Stimulated activated CD4-positive, alpha-beta T cell treated with anti-CD3 and anti-CD28 coated beads, Interleukin-4, amount 100 ng/mL, for 24 hours (primary cell): ENCODE measurements around the gene CWC25.
A peak's percentile ranks its signal among the peaks of the same experiment; 100 is the strongest.
"Not testable (repeated sequence)": the region's sequence is repeated elsewhere in the genome, so short reads cannot be mapped to it uniquely, and the experiment has no call there.

Experiments
- DNase-seq: peaks from one replicate; pipeline ENCODE4 v3.0.0-alpha.2; 2020

CWC25 gene

DNA sequence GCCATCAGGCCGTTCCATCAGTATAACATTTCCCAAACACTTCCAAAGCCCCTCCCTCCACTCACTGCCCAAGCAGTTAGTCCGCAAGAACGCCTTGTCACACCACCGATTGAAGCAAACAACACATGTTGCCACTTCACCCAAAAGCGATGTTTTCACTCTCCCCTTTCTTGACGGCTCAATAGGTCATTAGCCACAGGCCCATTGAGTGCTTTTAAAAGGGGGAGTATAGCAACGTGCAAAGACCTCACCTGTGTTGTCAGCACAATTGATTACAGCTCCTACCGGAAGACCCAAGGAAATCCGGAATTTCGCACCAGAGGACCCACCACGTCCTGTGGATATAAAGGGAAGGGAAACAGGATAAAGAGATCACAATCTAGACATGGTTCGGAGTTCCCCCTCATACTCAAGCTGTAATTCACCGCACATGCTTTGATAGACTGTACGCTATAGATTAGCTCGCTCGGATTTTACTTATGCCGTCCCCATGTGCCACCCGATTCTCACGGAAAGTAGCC lies 27.7 kb upstream of the CWC25 start:
- DNase-seq: no peak

- no peak for DNase-seq
Measured at GRCh38 chr17:38851434-38851833, 26.3 kb upstream of the CWC25 start.

DNA sequence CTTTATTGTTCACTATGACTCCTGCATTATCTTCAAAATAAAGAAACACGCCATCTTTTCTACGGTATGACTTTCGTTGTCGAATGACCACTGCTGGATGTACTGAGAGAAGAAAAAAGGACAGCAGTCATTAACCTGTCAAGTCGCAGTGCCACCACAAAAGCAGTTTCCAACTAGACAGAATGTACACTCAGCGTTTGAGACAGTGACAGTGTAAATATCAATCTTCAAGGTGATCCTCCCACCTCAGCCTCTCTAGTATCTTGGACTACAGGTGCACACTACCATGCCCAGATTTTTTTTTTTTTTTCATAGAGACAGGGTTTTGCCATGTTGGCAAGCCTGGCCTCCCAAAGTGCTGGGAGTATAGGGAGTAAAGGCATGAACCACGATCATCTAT lies 25.3 kb upstream of the CWC25 start:
- no peak for DNase-seq

- no peak for DNase-seq
Measured at GRCh38 chr17:38848939-38849605, 24.0 kb upstream of the CWC25 start.

- no peak for DNase-seq
Measured at GRCh38 chr17:38848557-38848891, 23.4 kb upstream of the CWC25 start.

DNA sequence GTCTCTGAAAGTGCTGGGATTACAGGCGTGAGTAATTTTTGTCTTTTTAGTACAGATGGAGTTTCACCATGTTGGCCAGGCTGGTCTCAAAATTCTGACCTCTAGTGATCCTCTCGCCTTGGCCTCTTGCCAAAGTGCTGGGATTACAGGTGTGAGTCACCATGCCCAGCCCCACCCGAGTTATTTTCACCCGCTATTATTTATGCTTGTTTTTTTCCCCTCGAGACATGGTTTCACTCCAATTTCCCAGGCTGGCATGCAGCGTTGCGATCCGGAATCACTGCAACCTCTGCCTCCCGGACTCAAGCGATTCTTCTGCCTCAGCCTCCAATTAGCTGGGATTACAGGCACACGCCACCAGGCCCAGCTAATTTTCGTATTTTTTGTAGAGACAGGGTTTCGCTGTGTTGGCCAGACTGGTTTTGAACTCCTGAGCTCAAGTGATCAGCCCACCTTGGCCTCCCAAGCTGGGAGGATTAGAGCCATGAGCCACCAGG lies 19.2 kb upstream of the CWC25 start:
- no peak for DNase-seq

- DNase-seq: no peak
Measured at GRCh38 chr17:38825762-38826247, 684 bp upstream of the CWC25 start.

DNA sequence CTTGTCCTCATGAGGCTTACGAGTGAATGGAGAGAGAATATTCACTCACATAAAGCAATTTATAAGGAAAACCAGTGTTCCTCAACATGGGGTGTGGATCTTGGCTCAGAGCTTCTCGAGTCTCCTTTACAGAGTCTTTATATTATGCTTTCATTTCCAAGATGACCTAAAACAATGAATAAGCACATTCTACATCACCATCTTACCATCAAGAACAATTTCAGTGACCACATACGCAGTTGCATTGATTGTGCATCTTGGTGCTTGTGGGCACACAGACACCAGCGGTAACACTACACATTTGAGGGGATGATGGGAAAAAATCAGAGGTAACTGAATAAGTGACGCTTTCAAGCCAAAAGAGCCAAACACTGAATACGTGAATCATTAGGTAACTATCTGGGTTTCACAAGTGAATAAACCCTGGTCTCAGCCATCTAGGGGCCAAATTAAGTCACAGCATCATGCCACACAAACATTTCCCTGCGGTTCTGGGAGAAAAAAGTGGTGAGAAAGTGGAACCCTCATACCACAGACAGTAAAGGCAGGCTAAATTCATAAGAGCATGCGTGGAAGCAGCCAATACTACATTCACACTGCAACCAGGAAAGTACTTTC lies 9.4 kb downstream of the CWC25 start:
- DNase-seq: peak; percentile 42

DNA sequence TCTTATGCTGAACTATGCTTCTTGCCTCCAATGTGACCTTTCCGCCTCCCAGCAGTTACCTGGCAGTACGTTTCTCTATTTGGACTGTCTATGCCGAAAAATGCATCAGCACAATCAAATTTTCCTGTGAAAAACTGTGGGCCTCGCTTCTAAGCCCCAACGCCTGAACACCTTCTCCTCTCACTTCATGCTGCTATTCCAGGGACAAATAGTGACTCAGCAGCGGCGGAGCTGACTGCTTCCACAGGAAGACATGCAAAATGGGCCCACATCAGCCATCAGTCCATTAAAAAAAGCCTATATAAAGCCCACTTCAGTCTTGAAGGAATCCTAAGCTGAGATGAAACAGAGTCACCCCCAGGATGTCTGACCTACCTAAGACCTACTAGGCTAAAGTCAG lies 15.3 kb downstream of the CWC25 start:
- no peak for DNase-seq

DNA sequence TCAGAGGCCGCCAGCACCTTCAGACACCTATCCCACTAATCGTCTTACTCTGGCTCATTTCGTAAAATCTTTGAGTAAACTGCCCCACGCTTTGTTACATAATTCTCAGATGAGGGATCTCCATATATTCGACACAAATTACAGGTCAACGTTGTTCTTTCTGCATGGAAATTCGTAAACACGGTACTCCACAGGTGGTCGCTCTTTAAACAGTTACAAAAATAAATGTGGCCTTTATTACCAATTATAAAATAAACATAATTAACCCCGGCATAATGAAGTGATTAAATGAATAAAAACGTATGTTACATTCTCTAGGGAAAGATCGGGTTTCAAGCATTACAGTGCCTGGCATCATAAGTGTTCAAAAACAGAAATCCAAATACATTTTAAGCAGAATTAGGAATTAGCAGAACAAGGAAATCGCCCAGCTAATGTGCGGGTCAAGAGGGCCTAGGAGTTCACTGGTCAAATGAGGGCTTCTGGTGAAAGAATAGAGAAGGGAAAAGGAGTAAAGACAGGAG lies 24.8 kb downstream of the CWC25 start:
- DNase-seq: no peak

DNA sequence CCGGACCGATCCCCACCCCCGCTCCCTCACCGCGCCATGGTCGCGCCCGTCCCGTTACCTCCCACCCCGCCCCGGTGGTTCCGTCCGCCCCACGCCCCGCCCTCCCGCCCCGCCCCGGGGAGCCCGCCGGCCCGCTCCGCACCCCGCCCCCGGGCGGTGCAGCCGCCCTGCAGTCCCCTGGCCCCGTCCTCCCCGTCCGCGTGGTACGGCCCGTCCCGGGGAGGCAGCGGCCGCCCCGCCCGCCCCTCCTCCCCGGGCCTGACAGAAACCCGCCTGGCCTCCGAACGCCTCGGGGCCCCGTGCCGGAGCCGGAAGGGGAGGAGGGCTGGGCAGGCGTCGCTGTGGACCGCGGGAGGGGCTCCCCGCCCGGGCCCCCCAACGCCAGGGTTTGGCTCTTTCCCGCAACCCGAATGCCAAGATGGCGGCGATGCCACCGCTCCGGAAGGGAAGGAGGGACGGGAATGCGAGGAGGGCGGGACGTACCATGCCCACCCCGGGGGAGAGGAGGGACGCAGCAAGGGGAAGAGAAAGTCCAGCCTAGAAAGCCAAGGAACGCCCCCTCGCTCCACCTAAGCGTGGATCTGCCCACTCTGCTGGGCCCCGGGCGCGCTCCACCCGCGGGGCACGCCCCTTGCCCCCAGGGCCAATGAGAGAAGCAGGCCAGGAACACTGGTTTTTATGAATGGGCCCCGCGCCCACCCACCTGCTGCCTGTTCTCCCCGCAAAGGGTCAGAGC lies 25.5 kb downstream of the CWC25 start, which contains the start of gene PIP4K2B:
Gene PIP4K2B, minus strand, starts transcription at position 56 of the 736 bp plus-strand sequence. CDS start 132 bp downstream, outside the sequence.
- peak; percentile 89 for DNase-seq

DNA sequence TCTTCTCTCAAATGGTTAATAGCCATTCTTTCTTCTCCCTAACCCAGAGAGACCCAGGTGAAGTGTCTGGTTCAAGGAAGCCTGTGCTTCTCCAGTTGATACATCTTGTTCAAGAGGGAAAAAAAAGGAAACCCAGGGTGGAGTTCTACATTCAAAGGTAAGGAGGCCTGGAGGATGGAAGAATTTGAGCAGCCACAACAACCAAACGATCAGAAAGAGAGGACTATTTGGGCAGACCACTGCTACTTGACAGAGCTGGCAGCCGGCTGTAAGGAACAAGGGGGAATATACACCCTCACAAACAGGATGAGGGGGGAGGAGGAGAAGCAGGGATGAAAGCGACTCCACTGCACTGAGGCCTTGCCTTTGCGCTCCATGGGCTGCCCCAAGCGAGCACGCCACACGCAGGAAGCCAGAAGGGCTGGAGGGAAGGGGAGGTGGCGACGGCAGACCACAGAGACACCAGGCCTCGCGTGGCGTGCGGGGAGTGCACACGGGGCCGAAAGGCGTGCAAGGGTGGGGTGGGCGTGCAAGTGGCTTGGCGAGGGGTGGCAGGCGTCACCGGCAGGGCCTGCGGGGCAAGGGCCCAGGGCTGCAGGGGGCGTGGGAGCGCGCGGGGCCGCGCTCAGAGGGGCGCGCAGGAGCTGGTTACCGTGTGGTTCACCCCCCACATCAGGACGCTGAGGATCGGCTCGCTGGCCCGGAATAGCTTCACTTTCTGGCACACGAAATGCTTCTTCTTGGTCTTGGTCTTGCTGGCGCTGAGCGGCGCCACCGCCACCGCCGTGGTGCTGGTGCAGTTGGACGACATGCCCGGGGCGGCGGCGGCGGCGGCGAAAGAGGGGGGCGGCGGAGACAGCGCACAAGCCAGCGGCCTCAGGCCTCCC lies 26.3 kb downstream of the CWC25 start:
- peak; percentile 52 for DNase-seq

- DNase-seq: no peak
Measured at GRCh38 chr17:38797828-38798227, 27.3 kb downstream of the CWC25 start.

GRCh38 chr17:38797158-38797490 lies 28.0 kb downstream of the CWC25 start:
- DNase-seq: no peak

- no peak for DNase-seq
Measured at GRCh38 chr17:38796451-38797157, 28.5 kb downstream of the CWC25 start.

DNA sequence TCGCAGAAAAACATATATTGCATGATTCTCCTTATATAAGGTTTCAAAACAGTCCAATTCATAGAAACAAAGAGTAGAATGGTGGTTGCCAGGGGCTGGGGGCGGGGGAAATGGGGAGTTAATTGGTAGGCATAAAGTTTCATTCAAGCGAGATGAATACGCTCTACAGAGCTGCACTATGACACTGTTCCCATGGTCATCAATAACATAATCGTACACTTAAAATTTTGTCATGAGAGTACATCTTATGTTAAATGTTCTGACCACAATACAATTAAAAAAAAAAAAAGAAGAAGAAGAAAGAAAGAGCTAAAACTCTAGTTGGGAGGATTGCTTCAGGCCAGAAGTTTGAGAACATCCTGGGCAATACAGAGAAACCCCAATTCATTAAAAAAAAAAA lies 30.9 kb downstream of the CWC25 start:
- no peak for DNase-seq

- no peak for DNase-seq
Measured at GRCh38 chr17:38791162-38791561, 34.0 kb downstream of the CWC25 start.

DNA sequence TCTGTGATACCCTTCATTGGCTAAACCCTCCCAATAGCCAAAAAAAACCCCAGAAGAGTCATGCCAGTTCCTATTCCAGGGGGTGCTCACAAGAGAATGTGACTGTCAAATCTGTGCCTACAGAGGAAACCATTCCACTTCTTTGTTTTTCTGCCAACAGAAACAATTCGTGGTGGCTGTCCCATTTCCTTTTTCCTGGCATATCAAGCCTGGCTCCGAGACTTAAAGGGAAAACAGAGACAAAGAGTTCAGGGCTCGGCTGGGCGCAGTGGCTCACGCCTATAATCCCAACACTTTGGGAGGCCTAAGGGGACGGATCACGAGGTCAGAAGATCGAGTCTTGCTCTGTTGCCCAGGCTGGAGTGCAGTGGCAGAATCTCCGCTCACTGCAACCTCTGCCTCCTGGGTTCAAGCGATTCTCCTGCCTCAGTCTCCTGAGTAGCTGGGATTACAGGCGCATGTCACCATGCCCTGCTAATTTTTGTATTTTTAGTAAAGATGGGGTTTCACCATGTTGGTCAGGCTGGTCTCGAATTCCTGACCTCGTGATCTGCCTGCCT lies 34.9 kb downstream of the CWC25 start:
- DNase-seq: not testable (repeated sequence)

DNA sequence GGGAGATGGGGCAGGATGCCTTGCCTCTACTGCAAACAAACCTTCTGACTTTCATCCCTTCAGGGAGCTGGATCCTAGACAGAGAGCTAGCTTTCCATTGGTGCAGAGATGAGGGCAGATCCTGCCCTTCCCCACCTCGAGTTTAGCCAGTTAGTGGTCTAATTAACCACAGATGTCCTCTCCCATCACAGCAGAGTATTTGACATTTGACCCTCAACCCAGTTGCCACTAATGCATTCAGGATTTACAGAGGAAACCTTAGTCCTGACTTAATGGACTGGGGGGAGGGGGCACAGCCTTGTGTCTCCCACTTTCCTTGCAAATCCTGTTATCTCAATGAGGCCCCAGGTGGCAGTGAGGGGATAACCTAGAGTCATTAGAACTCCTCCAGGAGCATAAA lies 35.9 kb downstream of the CWC25 start:
- no peak for DNase-seq

- DNase-seq: not testable (repeated sequence)
Measured at GRCh38 chr17:38787999-38788398, 37.1 kb downstream of the CWC25 start.

GRCh38 chr17:38786372-38786771 lies 38.7 kb downstream of the CWC25 start:
- no peak for DNase-seq
